CD4-positive, CD25-positive, alpha-beta regulatory T cell (primary cell): ENCODE data around the gene KCTD17. TPM values are rescaled to one million over a fixed set of nuclear protein-coding genes. Genes with fewer than 3 reads are reported as not detected.
A peak's percentile ranks its signal among the peaks of the same experiment; 100 is the strongest.

Experiments used
- ATAC-seq, 2 donors: fragments of 150-1000 bp; cut with Tn5 transposase; one replicate each; pipeline ENCODE4 v1.10.0; 2021; ENCODE audit warnings: low read depth in 2 of 2, moderate number of reproducible peaks in 2 of 2, moderate library complexity in 1 of 2
- DNase-seq, 3 donors: peaks; one replicate each; pipeline versions ENCODE4 v3.0.0 to v3.0.0-alpha.2; 2012 to 2022; ENCODE audit warnings: mixed read lengths in 1 of 3
- H3K27ac ChIP-seq: one replicate; pipeline ENCODE4 v1.7.0; 2013; ENCODE audit warnings: mild to moderate bottlenecking, low read length; ENCODE audit not compliant: insufficient read depth, poor library complexity, severe bottlenecking
- H3K27me3 ChIP-seq: one replicate; pipeline ENCODE4 v1.7.0; 2013; ENCODE audit warnings: low read length; ENCODE audit not compliant: control insufficient read depth, insufficient read depth
- H3K36me3 ChIP-seq: one replicate; pipeline ENCODE4 v1.7.0; 2013; ENCODE audit warnings: mild to moderate bottlenecking, low read length, moderate library complexity; ENCODE audit not compliant: control insufficient read depth, insufficient read depth
- H3K4me1 ChIP-seq: 2 replicates; pipeline ENCODE4 v1.7.0; 2013; ENCODE audit warnings: mild to moderate bottlenecking, low read length; ENCODE audit not compliant: insufficient read depth, control insufficient read depth, poor library complexity, severe bottlenecking
- H3K4me3 ChIP-seq: one replicate; pipeline ENCODE4 v1.7.0; 2013; ENCODE audit warnings: low read depth, mild to moderate bottlenecking, low read length, moderate library complexity
- H3K9me3 ChIP-seq, 2 experiments: 1 replicate in 1 of 2; 2 replicates in 1 of 2; pipeline ENCODE4 v1.7.0; 2013; ENCODE audit warnings: low read length in 2 of 2, mild to moderate bottlenecking in 1 of 2, moderate library complexity in 1 of 2; ENCODE audit not compliant: control insufficient read depth in 2 of 2
- H3K27ac Mint-ChIP-seq, 3 donors: one replicate each; pipeline ENCODE4 v1.8.0; 2020 to 2022; ENCODE audit warnings: mild to moderate bottlenecking in 3 of 3, mixed read lengths in 3 of 3, moderate library complexity in 2 of 3
- H3K27me3 Mint-ChIP-seq: one replicate; pipeline ENCODE4 v1.8.0; 2022; ENCODE audit warnings: mild to moderate bottlenecking, mixed read lengths
- H3K36me3 Mint-ChIP-seq: one replicate; pipeline ENCODE4 v1.8.0; 2020; ENCODE audit warnings: mixed read lengths
- H3K4me1 Mint-ChIP-seq, 4 donors: one replicate each; pipeline ENCODE4 v1.8.0; 2020 to 2022; ENCODE audit warnings: mixed read lengths in 4 of 4, mild to moderate bottlenecking in 1 of 4
- H3K4me3 Mint-ChIP-seq, 4 donors: one replicate each; pipeline ENCODE4 v1.8.0; 2020 to 2022; ENCODE audit warnings: mild to moderate bottlenecking in 4 of 4, mixed read lengths in 4 of 4, moderate library complexity in 3 of 4
- H3K9me3 Mint-ChIP-seq, 7 donors: one replicate each; pipeline ENCODE4 v1.8.0; 2020 to 2022; ENCODE audit warnings: mixed read lengths in 7 of 7, mild to moderate bottlenecking in 3 of 7, moderate library complexity in 2 of 7
- polyA plus RNA-seq, 4 donors: library from polyadenylated mRNA; unstranded; fragments of 300-500 nt; fragmentation: Illumina TruSeq; gene quantifications; one replicate each; pipeline ENCODE4 v1.2.3, GENCODE V29; 2021
- total RNA-seq: library from RNA; stranded (reverse); gene quantifications from one replicate; pipeline ENCODE4 v1.2.3, GENCODE V29; 2022

Gene KCTD17
- total and polyA plus RNA-seq, 5 donors from 2014 or later = 10.9 to 33.5 (median 14.1) TPM

GRCh38 chr22:37060801-37061610 lies 9.5 kb downstream of the KCTD17 start:
- H3K27ac ChIP-seq = no peak overlapping the region
- H3K9me3 ChIP-seq = no peaks in the 10 kb centered on the region
- DNase-seq (peak in 1 of 3 donors; percentile 42), ATAC-seq (no peak)
- H3K4me1 Mint-ChIP-seq = peaks cover 0 to 19% (median 4%) of the 10 kb centered on the region in 4 donors
- peaks cover 23% of the 10 kb centered on the region for H3K36me3 ChIP-seq
- peak overlapping the region in 1 of 3 donors; percentile 51 for H3K27ac Mint-ChIP-seq
- H3K4me3 Mint-ChIP-seq = peak overlapping the region in 1 of 4 donors; percentile 31
- no peaks in the 10 kb centered on the region for H3K27me3 ChIP-seq
- H3K4me1 ChIP-seq = peaks cover 16% of the 10 kb centered on the region
- H3K27me3 Mint-ChIP-seq = no peaks in the 10 kb centered on the region
- peaks cover 11% of the 10 kb centered on the region for H3K36me3 Mint-ChIP-seq
- no peak overlapping the region for H3K4me3 ChIP-seq
- no peaks in the 10 kb centered on the region for H3K9me3 Mint-ChIP-seq

- no peak overlapping the region for H3K27ac ChIP-seq
- Mint-ChIP-seq H3K9me3 (no peaks in the 10 kb centered on the region), H3K27ac (no peak overlapping the region), H3K4me3 (peak overlapping the region in 1 of 4 donors; percentile 38), H3K36me3 (peaks cover 11% of the 10 kb centered on the region), H3K4me1 (peaks cover 0 to 19% (median 4%) of the 10 kb centered on the region in 4 donors), H3K27me3 (no peaks in the 10 kb centered on the region)
- H3K4me3 ChIP-seq = no peak overlapping the region
- H3K27me3 ChIP-seq = no peaks in the 10 kb centered on the region
- H3K36me3 ChIP-seq = peaks cover 15% of the 10 kb centered on the region
- H3K9me3 ChIP-seq = no peaks in the 10 kb centered on the region
- DNase-seq (no peak), ATAC-seq (no peak)
- peaks cover 16% of the 10 kb centered on the region for H3K4me1 ChIP-seq
These were observed 10.3 kb downstream of the KCTD17 start for GRCh38 chr22:37061611-37062375.

GRCh38 chr22:37062376-37062675 lies 10.8 kb downstream of the KCTD17 start:
- Histone ChIP-seq H3K4me1 (peaks cover 16% of the 10 kb centered on the region), H3K9me3 (no peaks in the 10 kb centered on the region), H3K36me3 (peaks cover 9% of the 10 kb centered on the region), H3K27ac (no peak overlapping the region), H3K4me3 (no peak overlapping the region), H3K27me3 (no peaks in the 10 kb centered on the region)
- Mint-ChIP-seq H3K27ac (no peak overlapping the region), H3K27me3 (no peaks in the 10 kb centered on the region), H3K4me3 (no peak overlapping the region), H3K9me3 (no peaks in the 10 kb centered on the region), H3K4me1 (peaks cover 0 to 19% (median 4%) of the 10 kb centered on the region in 4 donors), H3K36me3 (peaks cover 6% of the 10 kb centered on the region)
- DNase-seq = no peak
- no peak for ATAC-seq

- Mint-ChIP-seq H3K27ac (peak overlapping the region in 1 of 3 donors; percentile 44), H3K4me1 (peaks cover 0 to 21% (median 4%) of the 10 kb centered on the region in 4 donors), H3K4me3 (no peak overlapping the region), H3K36me3 (peaks cover 2% of the 10 kb centered on the region), H3K9me3 (no peaks in the 10 kb centered on the region), H3K27me3 (peaks cover 1% of the 10 kb centered on the region)
- H3K9me3 ChIP-seq = no peaks in the 10 kb centered on the region
- no peak overlapping the region for H3K4me3 ChIP-seq
- H3K27me3 ChIP-seq = no peaks in the 10 kb centered on the region
- H3K4me1 ChIP-seq = peaks cover 16% of the 10 kb centered on the region
- H3K27ac ChIP-seq = no peak overlapping the region
- no peak for ATAC-seq
- peaks cover 4% of the 10 kb centered on the region for H3K36me3 ChIP-seq
- DNase-seq = no peak
These were observed 11.3 kb downstream of the KCTD17 start for GRCh38 chr22:37062702-37063381.

- Mint-ChIP-seq H3K36me3 (no peaks in the 10 kb centered on the region), H3K4me3 (no peak overlapping the region), H3K27ac (no peak overlapping the region), H3K9me3 (no peaks in the 10 kb centered on the region), H3K27me3 (peaks cover 5% of the 10 kb centered on the region), H3K4me1 (peaks cover 0 to 22% (median 4%) of the 10 kb centered on the region in 4 donors)
- no peak overlapping the region for H3K27ac ChIP-seq
- DNase-seq = no peak
- H3K4me3 ChIP-seq = no peak overlapping the region
- no peak for ATAC-seq
- H3K9me3 ChIP-seq = no peaks in the 10 kb centered on the region
- H3K4me1 ChIP-seq = peaks cover 16% of the 10 kb centered on the region
- no peaks in the 10 kb centered on the region for H3K27me3 ChIP-seq
- no peaks in the 10 kb centered on the region for H3K36me3 ChIP-seq
These were observed 12.2 kb downstream of the KCTD17 start for GRCh38 chr22:37063431-37064420.

- H3K36me3 ChIP-seq = no peaks in the 10 kb centered on the region
- H3K9me3 Mint-ChIP-seq = no peaks in the 10 kb centered on the region
- H3K27me3 ChIP-seq = no peaks in the 10 kb centered on the region
- no peak for ATAC-seq
- no peak overlapping the region for H3K4me3 Mint-ChIP-seq
- H3K36me3 Mint-ChIP-seq = no peaks in the 10 kb centered on the region
- H3K4me3 ChIP-seq = no peak overlapping the region
- H3K27ac ChIP-seq = no peak overlapping the region
- peaks cover 0 to 22% (median 4%) of the 10 kb centered on the region in 4 donors for H3K4me1 Mint-ChIP-seq
- no peaks in the 10 kb centered on the region for H3K9me3 ChIP-seq
- H3K4me1 ChIP-seq = peaks cover 15% of the 10 kb centered on the region
- peaks cover 6% of the 10 kb centered on the region for H3K27me3 Mint-ChIP-seq
- no peak for DNase-seq
- H3K27ac Mint-ChIP-seq = no peak overlapping the region
These were observed 13.0 kb downstream of the KCTD17 start for GRCh38 chr22:37064553-37064952.

GRCh38 chr22:37065180-37065579 lies 13.6 kb downstream of the KCTD17 start:
- Histone ChIP-seq H3K4me3 (no peak overlapping the region), H3K36me3 (no peaks in the 10 kb centered on the region), H3K27ac (no peak overlapping the region), H3K27me3 (no peaks in the 10 kb centered on the region), H3K9me3 (no peaks in the 10 kb centered on the region), H3K4me1 (peaks cover 9% of the 10 kb centered on the region)
- no peak overlapping the region for H3K27ac Mint-ChIP-seq
- no peak overlapping the region for H3K4me3 Mint-ChIP-seq
- peaks cover 12% of the 10 kb centered on the region for H3K27me3 Mint-ChIP-seq
- no peaks in the 10 kb centered on the region for H3K9me3 Mint-ChIP-seq
- H3K4me1 Mint-ChIP-seq = peaks cover 0 to 17% (median 2%) of the 10 kb centered on the region in 4 donors
- DNase-seq (no peak), ATAC-seq (no peak)
- no peaks in the 10 kb centered on the region for H3K36me3 Mint-ChIP-seq
